ENCODE results near the gene PAK3.

Gene PAK3

DNA sequence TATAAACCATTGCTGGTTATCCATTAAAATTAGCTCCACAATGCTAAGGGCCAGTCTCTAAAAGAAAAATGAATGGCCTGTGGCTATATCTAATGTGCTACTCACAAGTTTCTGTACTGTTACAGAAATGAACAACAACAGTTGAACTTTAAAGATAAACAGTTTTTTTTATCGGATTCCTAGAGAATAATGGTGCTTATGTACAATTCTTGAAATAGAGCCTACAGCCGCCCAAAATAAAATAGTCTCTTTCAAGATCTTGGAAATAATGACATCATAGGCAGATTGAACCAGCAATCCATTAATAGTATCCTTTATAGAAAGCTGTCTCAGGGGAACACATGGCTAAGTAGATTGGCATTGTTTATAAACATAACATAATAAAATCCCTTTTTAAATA lies 23.4 kb downstream of the PAK3 start:
- Histone ChIP-seq H3K27ac (ENCODE audit: low read depth, low read length) (no peak overlapping the region), H3K79me2 (ENCODE audit: insufficient read depth, low read length) (no peaks in the 10 kb centered on the region), H3K4me3 (ENCODE audit: insufficient read depth, low read length, poor library complexity, severe bottlenecking) (no peak overlapping the region), H3K4me2 (ENCODE audit: low read depth, low read length, poor library complexity, severe bottlenecking) (no peak overlapping the region), H2AFZ (ENCODE audit: low read depth, low read length, severe bottlenecking) (no peak overlapping the region), H3K36me3 (ENCODE audit: low read length) (no peaks in the 10 kb centered on the region), H3K27me3 (ENCODE audit: low read length) (no peaks in the 10 kb centered on the region), H3K9me2 (replicated peaks; ENCODE audit: insufficient read depth, low read length) (no peaks in the 10 kb centered on the region), H3K9ac (ENCODE audit: low read length) (no peak overlapping the region), H3K9me3 (ENCODE audit: insufficient read depth, low read length) (no peaks in the 10 kb centered on the region), H3F3A (ENCODE audit: insufficient read depth) (no peaks in the 10 kb centered on the region), H4K20me1 (ENCODE audit: low read depth, low read length) (no peaks in the 10 kb centered on the region)
- TF ChIP-seq, protein P1, sequence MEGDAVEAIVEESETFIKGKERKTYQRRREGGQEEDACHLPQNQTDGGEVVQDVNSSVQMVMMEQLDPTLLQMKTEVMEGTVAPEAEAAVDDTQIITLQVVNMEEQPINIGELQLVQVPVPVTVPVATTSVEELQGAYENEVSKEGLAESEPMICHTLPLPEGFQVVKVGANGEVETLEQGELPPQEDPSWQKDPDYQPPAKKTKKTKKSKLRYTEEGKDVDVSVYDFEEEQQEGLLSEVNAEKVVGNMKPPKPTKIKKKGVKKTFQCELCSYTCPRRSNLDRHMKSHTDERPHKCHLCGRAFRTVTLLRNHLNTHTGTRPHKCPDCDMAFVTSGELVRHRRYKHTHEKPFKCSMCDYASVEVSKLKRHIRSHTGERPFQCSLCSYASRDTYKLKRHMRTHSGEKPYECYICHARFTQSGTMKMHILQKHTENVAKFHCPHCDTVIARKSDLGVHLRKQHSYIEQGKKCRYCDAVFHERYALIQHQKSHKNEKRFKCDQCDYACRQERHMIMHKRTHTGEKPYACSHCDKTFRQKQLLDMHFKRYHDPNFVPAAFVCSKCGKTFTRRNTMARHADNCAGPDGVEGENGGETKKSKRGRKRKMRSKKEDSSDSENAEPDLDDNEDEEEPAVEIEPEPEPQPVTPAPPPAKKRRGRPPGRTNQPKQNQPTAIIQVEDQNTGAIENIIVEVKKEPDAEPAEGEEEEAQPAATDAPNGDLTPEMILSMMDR (IDR thresholded peaks at IDR 0.05; ENCODE audit: insufficient read depth, low read length, poor library complexity, severe bottlenecking): no peak
- TF ChIP-seq EZH2phosphoT487 (conservative IDR thresholded peaks at IDR 0.05; ENCODE audit: low read length): no peak

DNA sequence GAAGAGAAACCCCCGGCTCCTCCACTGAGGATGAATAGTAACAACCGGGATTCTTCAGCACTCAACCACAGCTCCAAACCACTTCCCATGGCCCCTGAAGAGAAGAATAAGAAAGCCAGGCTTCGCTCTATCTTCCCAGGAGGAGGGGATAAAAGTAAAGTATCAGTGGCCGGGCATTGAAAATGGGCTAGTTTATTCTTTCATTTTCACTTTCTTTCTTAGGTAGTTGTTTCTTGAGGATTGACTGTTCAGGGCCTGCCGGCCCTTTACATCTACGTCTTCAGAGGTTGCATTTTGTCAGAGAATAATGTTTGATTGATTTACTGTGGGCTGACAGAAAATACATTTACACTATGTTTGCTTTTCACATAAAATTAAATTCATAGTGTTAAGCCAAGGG lies 27.1 kb downstream of the PAK3 start:
- Histone ChIP-seq H3K27ac (ENCODE audit: low read depth, low read length) (no peak overlapping the region), H3K9me2 (replicated peaks; ENCODE audit: insufficient read depth, low read length) (no peaks in the 10 kb centered on the region), H3K27me3 (ENCODE audit: low read length) (no peaks in the 10 kb centered on the region), H3F3A (ENCODE audit: insufficient read depth) (no peaks in the 10 kb centered on the region), H3K4me2 (ENCODE audit: low read depth, low read length, poor library complexity, severe bottlenecking) (no peak overlapping the region), H4K20me1 (ENCODE audit: low read depth, low read length) (no peaks in the 10 kb centered on the region), H3K79me2 (ENCODE audit: insufficient read depth, low read length) (no peaks in the 10 kb centered on the region), H3K9ac (ENCODE audit: low read length) (no peak overlapping the region), H3K36me3 (ENCODE audit: low read length) (no peaks in the 10 kb centered on the region), H3K4me3 (ENCODE audit: insufficient read depth, low read length, poor library complexity, severe bottlenecking) (no peak overlapping the region), H3K9me3 (ENCODE audit: insufficient read depth, low read length) (no peaks in the 10 kb centered on the region), H2AFZ (ENCODE audit: low read depth, low read length, severe bottlenecking) (no peak overlapping the region)
- TF ChIP-seq, protein P1 (IDR thresholded peaks at IDR 0.05; ENCODE audit: insufficient read depth, low read length, poor library complexity, severe bottlenecking): no peak
- TF ChIP-seq EZH2phosphoT487 (conservative IDR thresholded peaks at IDR 0.05; ENCODE audit: low read length): no peak

GRCh38 chrX:111123606-111124179 lies 27.7 kb downstream of the PAK3 start:
- H4K20me1 ChIP-seq (ENCODE audit: low read depth, low read length): no peaks in the 10 kb centered on the region
- no peak overlapping the region for H3K9ac ChIP-seq (ENCODE audit: low read length)
- H3K27ac ChIP-seq (ENCODE audit: low read depth, low read length): no peak overlapping the region
- H3K9me3 ChIP-seq (ENCODE audit: insufficient read depth, low read length): no peaks in the 10 kb centered on the region
- TF ChIP-seq, protein P1 (IDR thresholded peaks at IDR 0.05; ENCODE audit: insufficient read depth, low read length, poor library complexity, severe bottlenecking): no peak
- no peak for TF ChIP-seq EZH2phosphoT487 (conservative IDR thresholded peaks at IDR 0.05; ENCODE audit: low read length)
- no peaks in the 10 kb centered on the region for H3K27me3 ChIP-seq (ENCODE audit: low read length)
- H2AFZ ChIP-seq (ENCODE audit: low read depth, low read length, severe bottlenecking): no peak overlapping the region
- no peak overlapping the region for H3K4me3 ChIP-seq (ENCODE audit: insufficient read depth, low read length, poor library complexity, severe bottlenecking)
- no peaks in the 10 kb centered on the region for H3K36me3 ChIP-seq (ENCODE audit: low read length)
- H3K9me2 ChIP-seq (replicated peaks; ENCODE audit: insufficient read depth, low read length): no peaks in the 10 kb centered on the region
- no peaks in the 10 kb centered on the region for H3F3A ChIP-seq (ENCODE audit: insufficient read depth)
- H3K4me2 ChIP-seq (ENCODE audit: low read depth, low read length, poor library complexity, severe bottlenecking): no peak overlapping the region
- H3K79me2 ChIP-seq (ENCODE audit: insufficient read depth, low read length): no peaks in the 10 kb centered on the region
